ENCODE results near the gene KIF13A. TPM values are rescaled to one million over a fixed set of nuclear protein-coding genes. Genes with fewer than 3 reads are reported as not detected.

Gene KIF13A
- total and polyA plus RNA-seq, 10 of the 15 experiments (the other 5 are each of a cell fraction or from before 2014, with no cell fraction given), result 0.02 to 0.26 (median 0.13) TPM; not detected in 2

GRCh38 chr6:17972978-17973622 lies 14.3 kb downstream of the KIF13A start:
- Histone ChIP-seq H3K4me1 (ENCODE audit: control insufficient read depth, insufficient read depth, low read length) (no peaks in the 10 kb centered on the region), H2AFZ (ENCODE audit: control insufficient read depth, low read depth, low read length) (no peak overlapping the region), H3K79me2 (ENCODE audit: control insufficient read depth, insufficient read depth, low read length) (no peaks in the 10 kb centered on the region), H3K4me3 (no peak overlapping the region), H3K9ac (ENCODE audit: control insufficient read depth, insufficient read depth, low read length) (no peak overlapping the region), H4K20me1 (ENCODE audit: control insufficient read depth, insufficient read depth) (no peaks in the 10 kb centered on the region), H3K27ac (ENCODE audit: control insufficient read depth, insufficient read depth) (no peak overlapping the region), H3K36me3 (ENCODE audit: control insufficient read depth in 2 of 2, insufficient read depth in 2 of 2, low read length in 1 of 2) (no peaks in the 10 kb centered on the region), H3K4me2 (ENCODE audit: control insufficient read depth, insufficient read depth) (no peak overlapping the region), H3K27me3 (replicated peaks in 1 of 2; ENCODE audit: control insufficient read depth in 2 of 2, insufficient read depth in 2 of 2, low read length in 1 of 2) (no peaks in the 10 kb centered on the region; a peak in 1 of 4 replicates), H3K9me3 (replicated peaks; ENCODE audit: control insufficient read depth, insufficient read depth, low read length) (no peaks in the 10 kb centered on the region)
- DNase-seq (ENCODE audit: low read depth, low spot score), result no peak
- 53% methylated on average over 5 of the region's 5 CpGs for WGBS (ENCODE audit: insufficient coverage, insufficient replicate concordance, low lambda C conversion rate, missing lambda C conversion rate)
- in situ Hi-C loops (cut with MboI), result no loop called here
- no TSS peak for BruUV-seq (replicated peaks)
- no peak for ATAC-seq
- TF ChIP-seq SP1 (IDR thresholded peaks at IDR 0.05; ENCODE audit: low read depth, low read length), result no peak
- TF ChIP-seq ZNF24 (IDR thresholded peaks at IDR 0.05), result no peak
- no peak for TF ChIP-seq USF1 (IDR thresholded peaks at IDR 0.05; ENCODE audit: borderline replicate concordance, extremely low read length, insufficient read depth, low read depth, low read length)
- TF ChIP-seq CREB1 (IDR thresholded peaks at IDR 0.05; ENCODE audit: low read depth), result no peak
- TF ChIP-seq SMAD5 (IDR thresholded peaks at IDR 0.05; ENCODE audit: low read depth), result no peak
- TF ChIP-seq SMC3 (IDR thresholded peaks at IDR 0.05; ENCODE audit: borderline replicate concordance, low read length), result no peak
- TF ChIP-seq SIX5 (IDR thresholded peaks at IDR 0.05; ENCODE audit: low read depth, low read length, severe bottlenecking), result no peak
- no peak for TF ChIP-seq IRF3 (IDR thresholded peaks at IDR 0.05)
- no peak for TF ChIP-seq PML (IDR thresholded peaks at IDR 0.05; ENCODE audit: low read length)
- TF ChIP-seq BMI1 (IDR thresholded peaks at IDR 0.05; ENCODE audit: borderline replicate concordance), result no peak
- TF ChIP-seq SUPT20H (IDR thresholded peaks at IDR 0.05; ENCODE audit: borderline replicate concordance, control insufficient read depth, low read depth, low read length), result no peak
- TF ChIP-seq E2F4 (IDR thresholded peaks at IDR 0.05; ENCODE audit: low read depth, low read length), result no peak
- no peak for TF ChIP-seq SREBF1 (IDR thresholded peaks at IDR 0.05; ENCODE audit: low read length)
- no peak for FAIRE-seq
- ChIA-PET SMC1A (ENCODE audit: uncharacterized antibody, unreplicated experiment) (interaction anchor here (0.6 kb wide), 1 partner anchor 113 kb away, joined by 3 read pairs; no protein-coding TSS in a partner anchor), CTCF (no interaction called here), POLR2A (no interaction called here), RAD21 (ENCODE audit: unreplicated experiment) (no interaction called here)
- intact Hi-C loops (cut with micrococcal nuclease; ENCODE audit: unreplicated experiment), result no loop called here

Measured in GM12878 (cell line).